ENCODE measurements around the gene IARS2.
"Not testable (repeated sequence)": the region's sequence is repeated elsewhere in the genome, so short reads cannot be mapped to it uniquely, and the experiment has no call there.

IARS2 gene

GRCh38 chr1:220084460-220084859, 9.5 kb upstream of the IARS2 start:
- TF ChIP-seq FOXM1 (IDR thresholded peaks at IDR 0.05; ENCODE audit: borderline replicate concordance): no peak
- no peak for TF ChIP-seq SP1 (IDR thresholded peaks at IDR 0.05)
- TF ChIP-seq CTBP1 (IDR thresholded peaks at IDR 0.05; ENCODE audit: borderline replicate concordance): no peak
- no peak for TF ChIP-seq ELF4 (IDR thresholded peaks at IDR 0.05)
- no peak for TF ChIP-seq FOXA1 (IDR thresholded peaks at IDR 0.05)
- TF ChIP-seq SUZ12 (IDR thresholded peaks at IDR 0.05): no peak
- no peak for TF ChIP-seq ZNF384 (IDR thresholded peaks at IDR 0.05)
- TF ChIP-seq FOXK2 (IDR thresholded peaks at IDR 0.05): no peak
- no peak for TF ChIP-seq HDGF (IDR thresholded peaks at IDR 0.05; ENCODE audit: borderline replicate concordance)
- TF ChIP-seq ARNT (IDR thresholded peaks at IDR 0.05): no peak
- no peak for TF ChIP-seq PKNOX1 (IDR thresholded peaks at IDR 0.05)
- no peak for TF ChIP-seq TARDBP (IDR thresholded peaks at IDR 0.05)
- no peak for TF ChIP-seq L3MBTL2 (conservative IDR thresholded peaks at IDR 0.05)
- TF ChIP-seq NFRKB (IDR thresholded peaks at IDR 0.05): no peak
- ChIA-PET CTCF (no interaction called here), POLR2A (interaction anchor here (0.6 kb wide), 1 partner anchor 9 kb away, joined by 3 read pairs; the partner anchor contains the start of gene IARS2)
- no peak for DNase-seq (ENCODE audit: extremely low spot score)

- POLR2A ChIA-PET; CTCF ChIA-PET; DNase-seq (ENCODE audit: extremely low spot score): not testable (repeated sequence)
- peak; percentile 28; the same call in 1 of the 2 replicates for TF ChIP-seq ZNF384 (IDR thresholded peaks at IDR 0.05)
These were observed 7.7 kb upstream of the IARS2 start for GRCh38 chr1:220086261-220086686.

DNA sequence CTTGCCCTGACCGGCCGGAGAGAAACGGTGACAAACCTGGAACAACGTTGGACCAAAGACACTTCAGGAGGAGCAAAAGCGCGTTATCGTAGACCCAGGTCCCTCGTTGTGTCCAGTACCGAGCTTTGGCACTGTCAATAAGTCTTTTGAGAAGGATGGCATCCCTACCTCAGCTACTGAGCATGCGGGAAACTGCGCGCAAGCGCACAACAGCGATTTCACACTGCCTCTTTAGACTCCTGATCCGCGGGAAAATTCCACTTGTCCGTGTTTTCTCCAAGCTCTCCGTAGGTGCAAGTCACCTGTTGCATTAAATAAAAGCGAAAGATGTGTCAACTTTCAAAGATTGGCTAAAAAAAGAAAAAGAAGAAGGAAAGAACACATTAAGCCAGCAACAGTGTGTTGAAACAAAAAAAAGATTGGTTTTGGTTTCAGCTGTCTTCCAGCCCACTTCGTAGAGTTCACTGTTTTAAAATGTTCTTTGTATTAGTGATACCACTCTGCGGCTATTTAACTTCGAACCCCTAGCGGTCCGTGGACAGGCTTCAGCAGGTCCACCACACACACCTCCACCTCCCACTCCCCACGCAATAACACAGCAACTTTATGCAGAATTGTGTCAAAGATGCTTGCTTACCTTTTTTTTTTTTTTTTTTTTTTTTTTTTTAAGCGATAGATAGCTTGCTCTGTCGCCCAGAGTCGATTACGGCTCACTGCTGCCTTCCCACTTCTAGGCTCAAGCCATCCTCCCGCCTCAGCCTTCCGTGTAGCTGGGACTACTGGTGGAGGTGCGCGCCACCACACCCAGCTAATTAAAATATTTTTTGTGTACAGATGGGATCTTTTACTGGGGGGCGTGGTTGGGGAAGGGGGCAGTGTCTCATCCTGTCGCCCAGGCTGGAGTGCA, 4.0 kb upstream of the IARS2 start, which contains the start of gene BPNT1:
TSS of gene BPNT1 (minus strand) at position 139 of the 907 bp plus-strand sequence. CDS start 9,942 bp downstream, outside the sequence.
- peak; percentile 86 for DNase-seq (ENCODE audit: extremely low spot score)
- TF ChIP-seq L3MBTL2 (conservative IDR thresholded peaks at IDR 0.05) (peak; percentile 70), CTBP1 (IDR thresholded peaks at IDR 0.05; ENCODE audit: borderline replicate concordance) (peak; percentile 82), HDGF (IDR thresholded peaks at IDR 0.05; ENCODE audit: borderline replicate concordance) (no peak), SP1 (IDR thresholded peaks at IDR 0.05) (no peak), ZNF384 (IDR thresholded peaks at IDR 0.05) (peak; percentile 86), PKNOX1 (IDR thresholded peaks at IDR 0.05) (peak; percentile 65), ELF4 (IDR thresholded peaks at IDR 0.05) (no peak), TARDBP (IDR thresholded peaks at IDR 0.05) (no peak), FOXM1 (IDR thresholded peaks at IDR 0.05; ENCODE audit: borderline replicate concordance) (0 out of 2 replicates have a peak, but pooled peaks have one; percentile 60), SUZ12 (IDR thresholded peaks at IDR 0.05) (no peak), FOXK2 (IDR thresholded peaks at IDR 0.05) (peak; percentile 53; the same call in 1 of the 2 replicates), FOXA1 (IDR thresholded peaks at IDR 0.05) (no peak), BHLHE40 (IDR thresholded peaks at IDR 0.05; ENCODE audit: borderline replicate concordance) (no peak), ARNT (IDR thresholded peaks at IDR 0.05) (no peak)
- CTCF ChIA-PET: interaction anchor here (0.6 to 1.0 kb wide), 6 partner anchors 24 to 891 kb away, joined by 3 to 6 read pairs (median 3); no protein-coding TSS in a partner anchor
- POLR2A ChIA-PET: interaction anchor here (0.8 to 0.9 kb wide), 2 partner anchors 13 to 45 kb away, joined by 3 read pairs; no protein-coding TSS in a partner anchor

- TF ChIP-seq SUZ12 (IDR thresholded peaks at IDR 0.05) (no peak), FOXM1 (IDR thresholded peaks at IDR 0.05; ENCODE audit: borderline replicate concordance) (no peak), TARDBP (IDR thresholded peaks at IDR 0.05) (no peak), ARNT (IDR thresholded peaks at IDR 0.05) (no peak), FOXA1 (IDR thresholded peaks at IDR 0.05) (no peak), L3MBTL2 (conservative IDR thresholded peaks at IDR 0.05) (no peak), ZNF384 (IDR thresholded peaks at IDR 0.05) (no peak), HDGF (IDR thresholded peaks at IDR 0.05; ENCODE audit: borderline replicate concordance) (no peak), LEF1 (IDR thresholded peaks at IDR 0.05; ENCODE audit: borderline replicate concordance) (no peak), BHLHE40 (IDR thresholded peaks at IDR 0.05; ENCODE audit: borderline replicate concordance) (no peak), PKNOX1 (IDR thresholded peaks at IDR 0.05) (no peak), NFRKB (IDR thresholded peaks at IDR 0.05) (no peak), FOXK2 (IDR thresholded peaks at IDR 0.05) (no peak), CTBP1 (IDR thresholded peaks at IDR 0.05; ENCODE audit: borderline replicate concordance) (no peak)
These were observed 1.2 kb upstream of the IARS2 start for GRCh38 chr1:220092694-220093093.

DNA sequence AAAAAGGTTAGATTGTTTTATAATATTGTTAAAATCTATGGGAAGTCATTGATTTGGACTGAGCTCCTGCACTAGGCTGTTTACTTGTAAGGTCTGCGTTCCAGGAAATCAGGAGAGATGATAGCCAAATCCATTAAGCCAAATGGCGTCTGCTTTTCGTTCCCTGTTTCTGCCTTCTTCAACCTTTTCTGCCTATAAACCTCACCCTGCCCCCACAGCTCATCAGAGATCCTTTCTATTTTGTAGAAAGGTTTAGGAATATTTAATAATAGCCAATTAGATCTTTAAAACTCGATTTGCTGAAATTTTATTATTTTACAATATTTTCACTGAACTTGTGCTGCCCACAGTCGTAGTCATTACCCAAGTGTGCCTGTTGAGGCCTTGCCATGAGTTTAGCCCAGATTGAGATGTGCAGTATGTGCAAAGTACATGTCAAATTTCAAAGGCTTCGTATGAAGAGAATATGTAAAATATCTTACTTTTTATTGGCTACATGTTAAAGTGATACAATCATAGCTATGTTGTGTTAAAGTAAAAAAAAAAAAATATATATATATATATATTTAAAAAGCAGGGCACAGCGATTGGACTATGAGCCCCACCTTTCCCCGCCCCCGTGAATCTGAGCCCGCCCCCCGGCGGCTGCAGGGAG, 444 bp upstream of the IARS2 start:
- TF ChIP-seq CTBP1 (IDR thresholded peaks at IDR 0.05; ENCODE audit: borderline replicate concordance) (no peak), L3MBTL2 (conservative IDR thresholded peaks at IDR 0.05) (peak; percentile 11), ZNF384 (IDR thresholded peaks at IDR 0.05) (peak; percentile 12; the same call in 1 of the 2 replicates)
- POLR2A ChIA-PET: interaction anchor here (1.1 to 1.6 kb wide), 4 partner anchors 9 to 179 kb away, joined by 3 to 4 read pairs (median 3); partner anchors contain the start of gene RAB3GAP2
- peak; percentile 13 for DNase-seq (ENCODE audit: extremely low spot score)
- CTCF ChIA-PET: no interaction called here

More at GRCh38 chr1:220092694-220093093, 1.2 kb upstream of the IARS2 start:
- no peak for DNase-seq (ENCODE audit: extremely low spot score)
- CTCF ChIA-PET: no interaction called here
- POLR2A ChIA-PET: interaction anchor here (1.3 kb wide), 1 partner anchor 8 kb away, joined by 3 read pairs; no protein-coding TSS in a partner anchor
